Smooth muscle cell (in vitro differentiated cells): Measurements from ENCODE around the gene GARNL3. TPM values are rescaled to one million over a fixed set of nuclear protein-coding genes. Genes with fewer than 3 reads are reported as not detected.

Source experiments
- DNase-seq: peaks from one replicate; lab custom pipeline; 2025; ENCODE audit not compliant: unreplicated experiment; lab: John Stamatoyannopoulos, UW
- H2AFZ ChIP-seq: fragments of 200-600 bp; sonication (generic); 2 replicates; pipeline ENCODE4 v1.6.0; 2016; ENCODE audit warnings: antibody characterized with exemption, low read depth, mild to moderate bottlenecking
- H3F3A ChIP-seq: fragments of 200-600 bp; sonication (generic); 2 replicates; pipeline ENCODE4 v1.6.0; 2017; ENCODE audit warnings: antibody characterized with exemption, low read depth
- H3K27ac ChIP-seq: fragments of 200-600 bp; sonication (generic); 2 replicates; pipeline ENCODE4 v1.5.1; 2016; ENCODE audit warnings: low read depth, mild to moderate bottlenecking
- H3K27me3 ChIP-seq: fragments of 200-600 bp; sonication (generic); 2 replicates; pipeline ENCODE4 v1.6.1; 2016; ENCODE audit warnings: low read depth, mild to moderate bottlenecking
- H3K36me3 ChIP-seq: fragments of 200-600 bp; sonication (generic); 2 replicates; pipeline ENCODE4 v1.5.1; 2016; ENCODE audit warnings: low read depth
- H3K4me1 ChIP-seq: fragments of 200-600 bp; sonication (generic); 2 replicates; pipeline ENCODE4 v1.5.1; 2016; ENCODE audit warnings: low read depth
- H3K4me2 ChIP-seq: fragments of 200-600 bp; sonication (generic); 2 replicates; pipeline ENCODE4 v1.6.0; 2016; ENCODE audit warnings: mild to moderate bottlenecking
- H3K4me3 ChIP-seq: fragments of 200-600 bp; sonication (generic); 2 replicates; pipeline ENCODE4 v1.5.1; 2016; ENCODE audit warnings: mild to moderate bottlenecking
- H3K79me2 ChIP-seq: fragments of 200-600 bp; sonication (generic); 2 replicates; pipeline ENCODE4 v1.6.0; 2016; ENCODE audit warnings: low read depth, mild to moderate bottlenecking
- H3K9ac ChIP-seq: fragments of 200-600 bp; sonication (generic); 2 replicates; pipeline ENCODE4 v1.6.0; 2016; ENCODE audit warnings: low read depth
- H3K9me3 ChIP-seq: fragments of 200-600 bp; sonication (generic); replicated peaks from 2 replicates; pipeline ENCODE4 v1.5.1; 2016; ENCODE audit warnings: low read depth
- H4K20me1 ChIP-seq: fragments of 200-600 bp; sonication (generic); 2 replicates; pipeline ENCODE4 v1.6.0; 2016; ENCODE audit warnings: low read depth
- WGBS: methylation state at CpG from one replicate; pipeline ENCODE4 v1.1.7; 2016; ENCODE audit warnings: low lambda C conversion rate; 5-methylcytosine and 5-hydroxymethylcytosine counted together
- polyA plus RNA-seq: library from polyadenylated mRNA; unstranded; fragments of >200 nt; fragmentation: Nextera tagmentation; extraction: Ambion mirVana; gene quantifications from 2 replicates; pipeline ENCODE4 v1.2.1, GENCODE V29; 2016
- total RNA-seq: library from RNA; depleted of rRNA; stranded (reverse); fragments of >200 nt; gene quantifications from 2 replicates; pipeline ENCODE4 v1.2.3, GENCODE V29; 2014
- TF ChIP-seq, protein P1 (sequence below): fragments of 200-600 bp; sonication (generic); IDR thresholded peaks from 2 replicates; pipeline ENCODE4 v1.5.1; 2017; ENCODE audit warnings: borderline replicate concordance, mild to moderate bottlenecking, antibody characterized with exemption; ENCODE audit not compliant: insufficient read depth, poor library complexity, severe bottlenecking

The GARNL3 gene
- total and polyA plus RNA-seq, 2 experiments from 2014 or later, result 4.7 to 18.5 TPM

- H3K9me3 ChIP-seq, result no peaks in the 10 kb centered on the region
- 96% methylated on average over 18 of the region's 18 CpGs for WGBS
- H4K20me1 ChIP-seq, result peaks cover 15% of the 10 kb centered on the region
- peaks cover 7% of the 10 kb centered on the region for H3K4me1 ChIP-seq
- no peak overlapping the region for H3K9ac ChIP-seq
- no peak overlapping the region for H3K4me2 ChIP-seq
- TF ChIP-seq, protein P1, sequence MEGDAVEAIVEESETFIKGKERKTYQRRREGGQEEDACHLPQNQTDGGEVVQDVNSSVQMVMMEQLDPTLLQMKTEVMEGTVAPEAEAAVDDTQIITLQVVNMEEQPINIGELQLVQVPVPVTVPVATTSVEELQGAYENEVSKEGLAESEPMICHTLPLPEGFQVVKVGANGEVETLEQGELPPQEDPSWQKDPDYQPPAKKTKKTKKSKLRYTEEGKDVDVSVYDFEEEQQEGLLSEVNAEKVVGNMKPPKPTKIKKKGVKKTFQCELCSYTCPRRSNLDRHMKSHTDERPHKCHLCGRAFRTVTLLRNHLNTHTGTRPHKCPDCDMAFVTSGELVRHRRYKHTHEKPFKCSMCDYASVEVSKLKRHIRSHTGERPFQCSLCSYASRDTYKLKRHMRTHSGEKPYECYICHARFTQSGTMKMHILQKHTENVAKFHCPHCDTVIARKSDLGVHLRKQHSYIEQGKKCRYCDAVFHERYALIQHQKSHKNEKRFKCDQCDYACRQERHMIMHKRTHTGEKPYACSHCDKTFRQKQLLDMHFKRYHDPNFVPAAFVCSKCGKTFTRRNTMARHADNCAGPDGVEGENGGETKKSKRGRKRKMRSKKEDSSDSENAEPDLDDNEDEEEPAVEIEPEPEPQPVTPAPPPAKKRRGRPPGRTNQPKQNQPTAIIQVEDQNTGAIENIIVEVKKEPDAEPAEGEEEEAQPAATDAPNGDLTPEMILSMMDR, result no peak
- no peak for DNase-seq
- H2AFZ ChIP-seq, result no peak overlapping the region
- no peaks in the 10 kb centered on the region for H3K36me3 ChIP-seq
- no peaks in the 10 kb centered on the region for H3K27me3 ChIP-seq
- peaks cover 23% of the 10 kb centered on the region for H3K79me2 ChIP-seq
- no peak overlapping the region for H3K4me3 ChIP-seq
- H3F3A ChIP-seq, result no peaks in the 10 kb centered on the region
- H3K27ac ChIP-seq, result no peak overlapping the region
These were observed 138.0 kb downstream of the GARNL3 start for GRCh38 chr9:127402401-127403090.

DNA sequence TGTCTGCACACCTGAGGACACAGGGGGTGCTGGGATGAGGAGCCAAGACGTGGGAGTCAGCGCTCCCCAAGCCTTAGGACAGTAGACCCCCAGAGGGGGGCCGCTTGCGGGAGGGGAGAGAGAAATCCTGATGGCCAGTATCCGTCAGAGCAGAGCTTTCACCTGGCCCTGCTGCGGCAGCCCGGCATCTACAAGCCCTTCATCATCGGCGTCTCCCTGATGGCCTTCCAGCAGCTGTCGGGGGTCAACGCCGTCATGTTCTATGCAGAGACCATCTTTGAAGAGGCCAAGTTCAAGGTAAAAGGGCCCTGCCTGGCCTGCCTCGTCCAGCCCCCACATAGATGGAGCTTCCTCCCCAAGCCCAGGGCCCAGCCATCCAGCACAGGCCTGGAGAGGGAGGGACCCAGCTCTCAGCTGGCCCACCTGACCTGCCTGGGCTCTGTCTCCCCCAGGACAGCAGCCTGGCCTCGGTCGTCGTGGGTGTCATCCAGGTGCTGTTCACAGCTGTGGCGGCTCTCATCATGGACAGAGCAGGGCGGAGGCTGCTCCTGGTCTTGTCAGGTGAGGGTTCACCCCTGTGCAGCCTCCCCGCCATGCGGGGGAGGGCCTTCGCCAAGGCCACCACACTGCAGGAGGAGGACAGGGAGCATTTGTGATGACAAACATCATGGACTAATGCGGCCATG lies 139.1 kb downstream of the GARNL3 start:
- Histone ChIP-seq H3K36me3 (no peaks in the 10 kb centered on the region), H3K27ac (no peak overlapping the region), H3K79me2 (peaks cover 13% of the 10 kb centered on the region), H3K4me3 (no peak overlapping the region), H3F3A (no peaks in the 10 kb centered on the region), H3K9ac (no peak overlapping the region), H3K27me3 (no peaks in the 10 kb centered on the region), H3K4me1 (no peaks in the 10 kb centered on the region), H4K20me1 (peaks cover 9% of the 10 kb centered on the region), H3K4me2 (no peak overlapping the region), H2AFZ (no peak overlapping the region), H3K9me3 (no peaks in the 10 kb centered on the region)
- TF ChIP-seq, protein P1, result no peak
- no peak for DNase-seq
- 89% methylated on average over 22 of the region's 22 CpGs for WGBS

DNA sequence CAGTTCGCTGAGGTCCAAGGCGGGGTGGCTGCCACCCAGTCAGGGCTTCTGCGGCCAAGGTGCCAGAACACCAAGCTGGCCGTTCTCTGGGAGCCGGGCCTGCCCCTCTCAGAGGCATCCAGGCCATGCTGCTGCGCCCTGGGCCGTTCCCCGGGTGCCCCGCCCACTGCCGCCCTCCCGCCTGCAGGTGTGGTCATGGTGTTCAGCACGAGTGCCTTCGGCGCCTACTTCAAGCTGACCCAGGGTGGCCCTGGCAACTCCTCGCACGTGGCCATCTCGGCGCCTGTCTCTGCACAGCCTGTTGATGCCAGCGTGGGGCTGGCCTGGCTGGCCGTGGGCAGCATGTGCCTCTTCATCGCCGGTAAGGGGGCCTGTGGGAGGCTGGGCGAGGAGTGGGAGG lies 140.1 kb downstream of the GARNL3 start:
- H3K4me2 ChIP-seq, result no peak overlapping the region
- H3K9me3 ChIP-seq, result no peaks in the 10 kb centered on the region
- no peaks in the 10 kb centered on the region for H3F3A ChIP-seq
- TF ChIP-seq, protein P1, result no peak
- no peak for DNase-seq
- no peaks in the 10 kb centered on the region for H3K4me1 ChIP-seq
- peaks cover 4% of the 10 kb centered on the region for H4K20me1 ChIP-seq
- H3K9ac ChIP-seq, result no peak overlapping the region
- H2AFZ ChIP-seq, result no peak overlapping the region
- no peaks in the 10 kb centered on the region for H3K27me3 ChIP-seq
- H3K4me3 ChIP-seq, result no peak overlapping the region
- H3K36me3 ChIP-seq, result no peaks in the 10 kb centered on the region
- H3K27ac ChIP-seq, result no peak overlapping the region
- WGBS, result 96% methylated on average over 20 of the region's 23 CpGs
- peaks cover 3% of the 10 kb centered on the region for H3K79me2 ChIP-seq
